Endothelial cell of umbilical vein (primary cell): Measurements from ENCODE around the gene PYGB.

ENCODE experiments used
- POLR2A ChIP-seq: IDR thresholded peaks from 2 replicates; pipeline ENCODE4 v1.6.1; 2012; ENCODE audit warnings: low read depth, mild to moderate bottlenecking, control low read depth, low read length
- POLR2AphosphoS5 ChIP-seq: IDR thresholded peaks from 2 replicates; pipeline ENCODE4 v1.6.1; 2012; ENCODE audit warnings: low read depth, mild to moderate bottlenecking, control low read depth, low read length, moderate library complexity; ENCODE audit not compliant: insufficient read depth
- TF ChIP-seq, protein P1 (sequence below), 2 donors: IDR thresholded peaks; 1 replicate in 1 of 2; 2 replicates in 1 of 2; pipeline ENCODE4 v1.5.1; 2011; ENCODE audit warnings: low read length in 2 of 2, mild to moderate bottlenecking in 2 of 2, moderate library complexity in 2 of 2, control low read depth in 1 of 2, inconsistent platforms in 1 of 2, low read depth in 1 of 2; ENCODE audit not compliant: insufficient read depth in 1 of 2; ENCODE audit errors: extremely low read depth in 1 of 2

DNA sequence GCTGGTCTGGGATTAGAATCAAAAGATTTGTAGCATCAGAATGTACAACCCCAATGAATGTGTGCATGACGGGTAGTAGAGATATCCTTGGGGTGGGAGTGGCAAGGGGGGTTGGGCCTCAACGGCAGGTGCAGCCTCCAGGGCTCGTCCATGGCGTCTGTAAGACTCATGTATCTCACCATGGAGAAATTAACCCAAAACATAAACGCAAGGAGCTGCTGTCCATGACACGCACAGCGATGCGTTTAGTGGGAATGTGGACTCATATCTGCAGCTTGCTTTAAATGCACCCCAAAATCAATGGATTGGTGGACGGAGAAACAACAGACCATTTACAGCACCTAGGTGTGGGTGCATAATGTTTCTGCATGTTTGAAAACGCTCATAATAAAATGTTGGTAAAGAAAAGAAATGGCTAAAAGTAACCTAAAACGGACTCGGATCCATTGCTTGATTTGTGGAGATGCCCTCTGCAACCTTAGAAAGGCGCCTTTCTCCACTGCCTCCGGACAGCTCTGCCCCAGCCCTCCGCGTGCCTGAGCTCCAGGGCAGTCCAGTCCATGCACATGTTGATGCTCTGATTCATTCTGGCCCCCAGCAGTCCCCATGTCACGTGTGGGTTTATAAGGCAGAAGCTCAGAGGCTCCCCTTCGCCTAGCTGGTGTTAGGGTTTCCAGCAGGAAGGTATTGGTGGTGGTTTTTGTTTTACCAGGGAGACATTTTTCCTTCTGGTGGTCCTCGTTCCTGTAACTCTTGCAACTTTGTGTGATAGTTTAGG is 24.5 kb downstream of the PYGB start:
- TF ChIP-seq, protein P1, sequence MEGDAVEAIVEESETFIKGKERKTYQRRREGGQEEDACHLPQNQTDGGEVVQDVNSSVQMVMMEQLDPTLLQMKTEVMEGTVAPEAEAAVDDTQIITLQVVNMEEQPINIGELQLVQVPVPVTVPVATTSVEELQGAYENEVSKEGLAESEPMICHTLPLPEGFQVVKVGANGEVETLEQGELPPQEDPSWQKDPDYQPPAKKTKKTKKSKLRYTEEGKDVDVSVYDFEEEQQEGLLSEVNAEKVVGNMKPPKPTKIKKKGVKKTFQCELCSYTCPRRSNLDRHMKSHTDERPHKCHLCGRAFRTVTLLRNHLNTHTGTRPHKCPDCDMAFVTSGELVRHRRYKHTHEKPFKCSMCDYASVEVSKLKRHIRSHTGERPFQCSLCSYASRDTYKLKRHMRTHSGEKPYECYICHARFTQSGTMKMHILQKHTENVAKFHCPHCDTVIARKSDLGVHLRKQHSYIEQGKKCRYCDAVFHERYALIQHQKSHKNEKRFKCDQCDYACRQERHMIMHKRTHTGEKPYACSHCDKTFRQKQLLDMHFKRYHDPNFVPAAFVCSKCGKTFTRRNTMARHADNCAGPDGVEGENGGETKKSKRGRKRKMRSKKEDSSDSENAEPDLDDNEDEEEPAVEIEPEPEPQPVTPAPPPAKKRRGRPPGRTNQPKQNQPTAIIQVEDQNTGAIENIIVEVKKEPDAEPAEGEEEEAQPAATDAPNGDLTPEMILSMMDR (IDR thresholded peaks at IDR 0.05; ENCODE audit: extremely low read depth in 1 of 2, insufficient read depth in 1 of 2, low read depth in 1 of 2, low read length in 2 of 2), result no peak
- no peak for TF ChIP-seq POLR2A
- no peak for TF ChIP-seq POLR2AphosphoS5
